GM19372 (cell line): Measurements from ENCODE around the gene ATXN7.

ENCODE experiments used
- ATAC-seq: cut with Tn5 transposase; IDR thresholded peaks from one replicate; pipeline ENCODE4 v1.9.1; 2021; ENCODE audit warnings: mild to moderate bottlenecking, low read depth, moderate library complexity; ENCODE audit not compliant: unreplicated experiment

The ATXN7 gene

DNA sequence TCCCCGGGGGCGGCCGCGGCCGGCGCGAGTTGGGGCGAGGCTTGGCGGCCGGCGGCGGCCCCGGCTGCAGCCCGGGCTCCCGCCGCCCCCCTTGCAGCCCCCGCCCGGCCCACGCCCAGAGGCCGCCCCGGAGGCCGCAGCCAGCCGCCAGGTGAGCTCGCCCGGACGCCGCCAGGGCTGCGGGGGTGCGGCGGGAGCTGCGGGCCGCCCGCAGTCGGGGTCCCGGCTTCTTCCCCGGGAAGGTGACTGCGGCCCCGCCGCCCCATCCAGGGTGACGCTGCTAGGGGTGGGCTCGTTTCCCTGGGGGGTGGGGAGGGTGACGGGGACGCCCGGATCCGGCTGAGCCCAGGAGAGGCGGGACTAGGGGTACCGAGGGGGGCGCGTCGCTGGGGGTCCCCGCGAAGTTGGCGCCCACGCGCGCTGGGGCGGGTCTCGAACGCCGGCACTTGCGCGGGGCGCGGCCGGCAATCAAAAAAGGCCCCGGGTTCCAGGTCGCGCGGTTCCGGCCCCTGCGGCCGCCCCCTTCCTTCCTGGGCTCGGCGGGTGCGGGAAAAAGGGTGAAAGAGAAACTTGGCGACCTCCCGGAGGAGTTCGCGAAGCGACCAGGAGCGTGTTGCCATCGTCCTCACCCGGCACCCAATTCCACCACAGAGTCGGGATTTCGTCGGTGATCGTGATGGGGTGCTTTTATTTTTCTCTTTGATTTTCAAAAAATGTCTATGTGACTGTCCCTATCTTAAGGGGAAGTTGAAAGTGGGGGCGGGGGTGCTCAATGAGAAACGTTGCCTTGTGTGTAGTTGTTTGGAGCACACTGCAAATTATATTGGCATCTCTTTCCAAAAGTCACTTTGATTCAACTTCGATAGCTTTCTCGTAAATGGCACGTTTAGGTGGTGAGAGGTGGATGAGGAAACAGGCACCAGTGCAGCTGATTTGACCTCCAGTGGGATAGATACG is 619 bp downstream of the ATXN7 start:
- ATAC-seq: peak; percentile 47

DNA sequence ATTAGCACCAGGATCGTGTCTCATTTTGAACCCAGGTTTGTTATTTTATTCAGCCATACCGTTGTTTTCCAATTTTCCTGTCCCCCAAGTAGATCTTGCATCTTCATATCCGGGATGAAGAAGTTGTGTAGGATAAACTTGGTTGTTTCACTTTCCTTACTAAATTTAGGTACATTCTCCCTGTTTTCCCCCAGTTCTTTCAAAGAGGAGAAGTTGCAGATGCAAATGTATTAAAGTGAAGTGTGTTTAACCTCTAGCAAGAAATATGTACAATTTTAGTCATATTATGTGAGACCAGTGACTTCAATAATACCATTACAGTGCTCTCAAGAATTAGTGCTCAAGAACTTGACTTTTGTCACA is 1.3 kb downstream of the ATXN7 start:
- ATAC-seq: no peak

DNA sequence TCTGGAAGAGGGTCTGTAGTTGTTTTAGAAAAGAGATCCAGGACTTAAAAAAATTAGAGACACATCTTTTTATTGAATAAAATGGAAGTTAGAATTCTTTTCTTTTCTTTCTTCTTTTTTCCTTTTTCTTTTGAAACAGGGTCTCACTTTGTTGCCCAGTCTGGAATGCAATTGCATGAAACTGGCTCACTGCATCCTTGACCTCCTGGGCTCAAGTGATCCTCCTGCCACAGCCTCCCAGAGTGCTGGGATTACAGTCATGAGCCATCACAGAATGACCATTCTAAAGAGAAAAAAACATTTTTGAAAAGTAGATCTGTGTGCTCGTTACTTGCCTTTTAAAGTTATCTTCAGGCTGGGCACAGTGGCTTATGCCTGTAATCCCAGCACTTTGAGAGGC is 3.6 kb downstream of the ATXN7 start:
- ATAC-seq: no peak

DNA sequence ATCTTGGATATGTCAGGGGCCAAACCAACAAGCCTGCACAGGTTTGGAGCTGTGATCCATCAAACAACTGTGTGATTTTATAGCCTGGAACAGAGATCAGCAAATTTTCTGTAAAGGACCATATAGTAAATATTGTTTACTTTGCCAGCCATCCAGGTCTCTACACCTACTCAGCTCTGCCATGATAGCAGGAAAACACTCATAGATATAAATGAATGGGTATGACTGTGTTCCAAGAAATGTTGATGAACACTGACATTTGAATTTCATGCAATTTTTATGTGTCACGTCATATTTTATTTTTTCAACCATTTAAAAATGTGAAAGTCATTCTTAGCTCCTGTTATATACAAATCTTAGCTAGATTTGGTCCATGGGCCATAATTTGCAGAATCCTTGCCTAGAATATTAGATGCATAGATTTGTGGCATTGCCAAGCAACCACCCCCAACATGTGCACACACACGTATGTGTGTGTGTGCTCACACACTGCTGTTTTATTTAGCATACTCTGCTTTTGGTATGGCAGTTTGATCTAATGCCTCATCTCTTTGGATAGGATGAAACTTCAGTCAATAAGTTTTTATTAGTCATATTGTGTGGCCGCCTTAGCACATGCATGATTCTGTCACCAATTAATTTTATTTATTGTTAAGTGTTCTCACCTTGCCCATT is 6.4 kb downstream of the ATXN7 start:
- ATAC-seq: no peak

DNA sequence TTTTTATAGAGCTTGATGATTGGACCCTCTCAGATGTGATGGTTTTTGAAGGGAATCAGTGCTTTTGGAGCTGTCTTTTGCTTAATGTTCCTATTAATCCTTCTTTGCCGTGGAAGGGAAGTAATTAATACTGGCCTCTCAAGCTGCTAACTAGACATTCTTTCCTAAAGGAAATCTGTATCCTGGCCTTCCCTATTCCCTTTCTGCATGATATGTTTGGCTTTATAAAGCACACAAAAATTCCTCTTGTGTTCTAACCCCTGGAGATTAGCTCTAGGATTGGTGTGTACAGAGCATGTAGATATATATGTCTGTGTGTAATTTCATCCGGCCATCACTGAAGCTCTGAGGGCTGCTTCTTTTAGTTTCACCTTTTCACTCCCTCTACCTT is 6.9 kb downstream of the ATXN7 start:
- no peak for ATAC-seq

DNA sequence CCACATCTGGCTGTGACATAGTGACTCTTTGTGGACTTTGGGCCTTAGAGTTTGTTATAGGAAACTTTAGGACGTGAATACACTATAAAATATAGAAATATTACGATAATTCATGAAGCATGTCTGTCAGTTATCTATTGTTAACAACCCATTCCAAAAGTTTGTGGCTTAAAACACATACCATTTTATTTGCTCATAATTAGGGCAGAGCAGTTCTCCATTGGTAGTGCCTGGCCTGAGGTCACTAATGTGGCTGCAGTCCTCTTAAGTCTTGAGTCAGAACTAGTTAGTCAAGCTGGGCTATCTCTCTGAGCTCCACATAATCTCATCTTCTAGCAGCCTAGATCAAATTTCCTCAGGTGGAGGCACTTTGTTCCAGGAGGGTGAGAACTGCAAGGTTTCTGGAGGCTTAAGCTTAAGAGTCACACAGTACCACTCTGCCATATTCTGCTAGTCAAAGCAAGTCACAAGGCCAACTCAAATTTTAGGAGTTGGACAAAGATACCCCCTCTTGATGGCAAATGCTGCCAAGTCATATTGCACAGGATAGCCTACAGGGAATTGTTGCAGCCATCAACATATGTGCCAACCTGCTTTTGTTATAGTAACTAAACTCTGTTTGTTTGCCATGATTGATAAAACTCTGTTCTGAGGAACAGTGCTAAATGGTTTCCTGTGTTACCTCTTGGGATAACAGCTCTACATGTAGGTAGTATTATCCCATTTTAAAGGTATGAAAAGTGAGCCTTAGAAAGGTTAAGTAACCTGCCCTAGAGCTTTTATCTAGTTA is 8.7 kb downstream of the ATXN7 start:
- ATAC-seq: no peak

DNA sequence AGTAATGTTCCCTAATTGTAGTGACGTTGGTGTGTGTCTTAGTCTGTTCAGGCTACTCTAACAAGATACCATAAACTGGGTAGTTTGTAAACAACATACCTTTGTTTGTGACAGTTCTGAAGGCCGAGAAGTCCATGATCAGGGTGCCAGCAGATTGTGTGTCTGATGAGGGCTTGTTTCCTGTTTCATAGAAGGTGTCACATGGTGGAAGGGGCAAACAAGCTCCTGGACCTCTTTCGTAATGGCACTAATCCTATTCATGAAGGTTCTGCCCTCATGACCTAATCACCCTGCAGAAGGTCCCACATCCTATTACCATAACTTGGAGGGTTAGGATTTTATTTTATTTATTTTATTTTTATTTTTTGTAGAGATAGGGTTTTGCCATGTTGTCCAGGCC is 11.1 kb downstream of the ATXN7 start:
- ATAC-seq: no peak

DNA sequence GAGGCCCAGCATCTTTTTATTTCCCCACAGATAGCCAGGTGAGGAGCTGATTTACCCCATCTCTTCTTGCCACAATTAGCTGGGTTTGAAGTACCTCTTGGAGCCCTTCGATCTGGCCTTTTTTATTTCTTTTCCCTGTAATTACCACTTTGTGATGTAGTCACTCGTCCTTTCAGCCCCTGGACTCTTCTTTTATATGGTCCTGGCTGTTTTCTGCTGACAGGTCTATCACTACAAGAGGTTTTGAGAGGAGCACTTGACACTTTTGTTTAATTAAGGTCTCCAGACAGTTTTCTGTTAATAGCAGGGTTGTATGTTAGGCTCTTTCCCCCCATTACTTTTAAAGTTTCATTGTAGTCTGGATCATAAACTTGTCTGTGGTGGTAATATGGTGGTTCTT is 11.8 kb downstream of the ATXN7 start:
- ATAC-seq: no peak

DNA sequence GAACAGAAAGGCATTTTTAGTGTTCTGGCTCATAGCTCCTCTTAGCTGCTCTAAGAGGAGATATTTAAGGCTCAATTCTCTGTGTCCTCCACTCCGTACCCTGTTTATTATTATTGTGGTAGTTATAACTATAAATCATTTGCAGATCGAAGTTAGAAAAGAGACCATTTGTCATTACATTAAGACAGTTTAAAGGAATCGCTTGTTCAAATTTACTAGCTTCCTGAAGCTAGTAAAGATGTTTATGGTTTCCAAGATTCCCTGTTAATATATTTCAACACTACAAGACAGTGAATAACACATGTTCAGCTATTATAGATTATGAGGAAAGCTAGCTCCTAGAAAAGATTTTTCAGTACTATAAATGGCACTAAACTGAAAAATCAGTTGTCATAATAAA is 12.6 kb downstream of the ATXN7 start:
- no peak for ATAC-seq

DNA sequence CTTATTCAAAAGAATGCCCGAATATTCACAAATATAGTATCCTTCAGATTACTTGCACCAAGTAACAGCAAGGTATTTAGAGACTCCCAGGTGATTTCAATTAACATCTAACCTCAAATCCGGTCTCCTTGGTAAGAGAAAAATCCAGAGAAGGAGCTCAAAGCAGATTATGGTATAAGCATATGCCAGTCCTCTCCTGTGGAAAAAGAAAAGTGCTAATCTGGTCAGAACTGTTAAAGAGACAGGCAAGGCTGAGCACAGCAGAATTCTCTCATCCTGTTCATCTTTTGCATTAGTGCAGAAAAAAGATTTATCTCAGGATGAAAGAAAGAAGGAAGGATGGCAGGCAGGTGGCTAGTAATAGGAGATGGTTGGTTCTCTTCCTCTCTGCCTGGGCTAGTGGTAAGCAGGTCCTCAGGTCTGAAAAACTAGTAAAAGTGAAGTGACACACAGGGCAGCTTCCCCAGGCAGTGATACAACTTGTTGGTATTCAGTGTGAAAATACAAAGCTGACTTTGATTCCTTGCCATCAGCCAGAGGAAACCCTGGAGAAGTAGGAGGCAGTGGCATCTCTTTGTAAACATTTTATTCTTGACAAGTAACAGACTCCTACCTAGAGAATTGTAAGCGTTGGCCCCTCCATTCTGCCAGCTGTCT is 14.2 kb downstream of the ATXN7 start:
- ATAC-seq: no peak

DNA sequence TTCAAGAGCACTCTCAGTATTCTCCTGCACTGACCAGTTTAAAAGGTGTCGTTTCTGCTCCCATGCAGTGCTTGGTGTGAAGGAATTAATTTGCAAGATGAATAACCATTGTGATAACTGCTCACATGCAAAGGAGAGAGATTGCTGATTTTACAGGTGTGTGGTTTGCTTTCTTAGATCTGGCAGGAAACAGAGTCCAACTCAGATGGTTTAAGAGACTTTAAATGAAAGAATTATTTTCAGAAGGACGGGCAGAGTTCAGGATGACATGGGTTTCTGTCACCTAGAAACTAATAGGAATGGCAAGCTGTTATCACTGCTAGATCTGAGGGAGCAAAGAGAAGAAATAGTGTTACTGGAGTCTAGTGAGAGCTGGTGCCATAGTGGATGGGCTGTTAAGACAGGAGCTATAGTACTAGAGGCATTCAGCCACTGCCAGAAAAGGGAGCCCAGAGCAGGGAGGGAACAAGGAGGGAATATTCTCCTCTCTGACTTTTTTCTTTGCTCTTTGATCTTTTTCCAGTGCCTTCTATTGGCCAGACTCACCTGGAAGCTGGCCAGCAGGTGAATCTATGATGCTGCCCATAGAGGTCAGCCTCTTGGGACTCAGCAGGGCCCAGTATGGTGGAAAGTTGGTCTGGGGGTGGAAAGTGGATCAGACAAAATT is 14.9 kb downstream of the ATXN7 start:
- no peak for ATAC-seq

DNA sequence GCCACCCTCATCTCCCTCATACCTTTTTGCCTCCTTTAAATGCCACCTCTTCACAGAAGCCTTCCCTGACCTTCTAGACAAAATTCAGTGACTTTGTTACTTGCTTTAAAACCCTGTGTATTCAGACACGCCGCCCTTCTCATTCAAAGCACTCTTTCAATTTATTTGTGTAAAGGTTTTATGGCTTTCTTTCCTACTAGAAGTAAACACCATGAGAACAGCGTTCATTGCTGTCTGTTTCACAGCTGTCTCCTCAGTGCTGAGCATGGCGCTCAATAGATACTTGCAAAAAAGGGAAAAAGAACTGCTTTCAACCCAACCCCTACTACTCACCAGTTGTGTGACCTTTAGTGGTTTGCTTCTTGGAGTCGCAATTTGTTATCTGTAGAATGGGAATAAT is 17.0 kb downstream of the ATXN7 start:
- no peak for ATAC-seq

DNA sequence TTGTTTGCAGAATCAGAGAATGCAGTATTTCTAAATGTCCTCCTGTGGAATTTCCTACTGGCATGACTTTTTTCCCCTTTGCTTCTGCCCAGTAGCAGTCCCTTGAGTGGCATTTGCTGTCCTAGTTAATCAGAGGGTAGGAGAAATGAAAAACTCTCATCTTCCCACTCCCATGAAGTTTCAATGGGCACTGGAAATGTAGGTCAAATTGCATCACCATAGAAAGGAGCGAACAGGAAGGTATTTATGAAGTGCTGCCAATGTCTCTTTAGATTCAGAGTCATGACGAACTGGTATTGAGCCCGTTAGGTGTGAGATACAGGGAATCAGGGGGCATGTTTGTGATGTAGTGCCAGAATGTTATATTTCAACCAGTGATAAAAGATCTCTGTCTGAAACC is 23.2 kb downstream of the ATXN7 start:
- no peak for ATAC-seq

DNA sequence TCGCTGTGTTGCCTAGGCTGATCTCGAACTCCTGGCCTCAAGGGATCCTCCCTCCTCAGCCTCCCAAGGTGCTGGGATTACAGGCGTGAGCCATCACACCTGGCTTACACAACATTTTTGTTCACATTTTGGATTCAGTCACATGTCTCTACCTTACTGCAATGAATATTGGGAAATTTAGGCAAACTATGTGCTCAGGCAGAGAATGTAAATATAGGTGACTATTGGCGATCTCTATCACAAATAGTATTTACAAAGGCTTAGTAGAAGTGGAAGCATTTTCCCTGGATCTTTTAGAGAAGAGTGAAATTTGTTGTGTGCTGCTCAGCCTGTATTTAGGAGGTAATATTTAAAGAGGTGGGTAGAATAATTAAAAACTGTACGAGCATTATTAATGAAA is 27.9 kb downstream of the ATXN7 start:
- no peak for ATAC-seq

DNA sequence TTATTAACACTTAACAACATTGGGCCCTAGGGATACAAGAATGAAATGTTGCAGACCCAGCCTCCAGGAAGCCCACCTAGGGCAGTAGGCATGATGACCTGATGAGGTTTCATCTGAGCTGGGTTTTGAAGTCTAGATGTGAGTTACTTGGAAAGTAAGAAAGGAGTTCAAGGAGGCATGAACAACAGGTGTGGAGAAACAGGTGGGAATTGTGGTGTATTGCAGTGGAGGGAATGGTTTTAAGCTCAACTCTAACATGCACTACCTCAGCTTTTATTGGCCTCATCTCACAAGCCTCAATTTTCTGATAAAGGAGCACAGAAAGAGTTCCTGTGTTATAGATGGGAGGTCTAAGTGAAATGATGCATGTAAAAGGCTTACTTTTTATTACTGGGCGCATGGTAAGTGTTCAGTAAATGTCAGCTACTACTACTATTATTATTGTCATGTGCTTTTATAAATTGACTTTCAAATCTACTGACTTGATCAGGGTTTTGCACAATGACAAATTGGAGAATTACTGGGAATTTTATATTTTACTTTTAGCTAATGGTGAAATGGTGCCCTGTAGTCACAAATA is 29.2 kb downstream of the ATXN7 start:
- ATAC-seq: no peak

DNA sequence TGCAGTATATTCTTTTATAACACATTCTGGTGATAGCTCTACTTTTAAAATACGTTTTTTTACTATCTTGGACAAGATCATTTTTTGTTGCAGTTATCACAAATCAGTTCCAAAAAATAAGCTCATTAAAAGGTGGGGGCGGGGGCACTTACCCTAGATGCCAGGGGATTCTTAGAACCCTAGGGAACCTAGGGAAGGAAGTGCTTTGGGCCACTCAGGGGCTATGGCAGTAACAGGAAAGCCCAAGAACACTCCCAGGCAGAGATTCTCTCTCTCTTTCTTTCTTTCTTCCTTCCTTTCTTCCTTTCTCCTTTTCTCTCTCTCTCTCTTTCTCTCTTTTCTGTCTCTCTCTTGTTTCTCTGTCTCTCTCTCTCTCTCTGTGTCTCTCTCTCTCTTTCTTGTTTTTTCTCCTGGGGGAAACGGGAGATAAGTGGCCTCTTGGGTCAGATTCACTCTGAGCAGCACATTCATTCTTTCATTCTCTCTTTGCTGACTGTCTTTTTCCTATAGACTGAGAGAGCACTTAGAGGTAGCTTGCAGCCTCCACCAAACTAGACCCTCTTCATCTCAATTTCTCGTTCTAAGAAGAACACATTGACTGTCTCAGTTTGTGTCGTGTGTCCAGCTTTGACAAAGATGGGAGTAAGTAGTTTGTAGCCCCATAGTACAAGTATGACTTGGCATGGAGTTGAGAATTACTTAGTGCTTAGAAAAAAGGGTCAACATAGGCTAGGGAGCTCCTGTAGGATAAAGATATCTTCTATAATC is 31.9 kb downstream of the ATXN7 start:
- ATAC-seq: no peak

DNA sequence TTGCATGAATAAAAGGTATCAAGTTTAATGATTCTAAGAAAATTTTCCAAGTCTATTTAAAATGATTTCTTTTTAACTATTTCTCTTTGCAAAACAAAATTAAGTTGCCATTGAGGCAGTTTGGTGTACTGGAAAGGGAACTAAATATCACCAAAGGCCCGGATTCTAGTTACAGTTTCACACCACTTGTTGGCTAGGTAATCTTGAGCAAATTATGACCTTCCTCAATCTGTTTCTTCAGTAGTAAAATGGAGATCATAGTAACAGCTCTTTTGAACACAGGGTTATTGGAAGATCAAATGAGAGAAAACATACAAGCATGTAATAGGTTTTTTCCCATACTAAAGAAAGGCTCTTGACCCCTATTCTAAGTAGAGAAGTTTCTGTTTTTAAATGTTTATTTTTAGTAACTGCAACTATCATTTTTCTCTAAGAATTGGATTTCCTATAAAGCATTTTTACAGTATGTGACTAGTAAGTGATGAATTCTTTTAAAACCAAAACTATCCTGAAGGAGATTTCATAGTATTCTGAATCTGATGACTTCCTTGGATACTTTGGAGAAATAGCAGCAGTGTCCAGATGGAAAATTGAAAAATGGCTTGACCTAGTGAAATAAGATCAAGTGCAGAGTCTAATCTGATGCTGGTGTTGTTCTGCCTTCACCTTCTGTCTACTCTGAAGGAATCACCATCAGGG is 32.8 kb downstream of the ATXN7 start:
- no peak for ATAC-seq

DNA sequence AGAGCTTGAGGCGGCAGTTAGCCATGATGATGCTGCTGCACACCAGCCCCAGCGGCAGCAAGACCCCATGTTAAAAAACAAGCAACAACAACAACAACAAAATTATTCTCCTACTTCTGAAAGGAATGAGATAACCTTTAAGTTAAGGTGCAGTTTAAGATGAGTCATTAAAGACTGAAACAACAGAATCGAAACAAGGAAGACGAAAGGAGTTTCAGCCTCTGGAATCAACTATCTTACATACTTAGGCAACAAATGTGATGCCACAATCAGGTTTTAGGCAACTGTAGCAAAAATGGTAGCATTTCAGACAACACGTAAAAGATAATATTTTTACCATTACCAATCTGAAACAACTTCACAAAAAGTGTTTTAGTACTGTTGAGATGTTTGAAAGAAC is 36.3 kb downstream of the ATXN7 start:
- ATAC-seq: no peak

DNA sequence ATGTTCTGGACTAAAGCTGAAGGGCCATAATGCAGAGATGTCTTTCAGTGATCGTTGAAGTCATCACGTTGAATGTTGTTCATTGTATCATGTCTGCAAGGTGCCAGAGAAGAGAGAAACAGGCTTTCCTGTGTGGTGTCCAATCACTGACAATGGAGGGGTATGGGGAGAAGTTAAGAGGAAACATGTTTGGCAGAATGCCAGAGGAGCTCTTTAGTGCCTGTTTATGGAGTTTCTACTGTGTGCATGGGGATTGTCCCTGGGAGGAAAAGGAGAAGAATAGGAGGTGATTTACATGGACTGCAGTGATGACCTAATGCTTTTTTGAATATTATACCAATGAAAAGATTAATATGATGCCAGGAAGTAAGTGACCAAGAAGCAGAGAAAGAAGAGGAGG is 36.8 kb downstream of the ATXN7 start:
- no peak for ATAC-seq
